Stimulated activated CD4-positive, alpha-beta T cell treated with anti-CD3 and anti-CD28 coated beads, Interleukin-1b, Interleukin-23, amount 100 ng/mL, for 1 hour (primary cell): ENCODE data around the gene HTRA3.
A peak's percentile ranks its signal among the peaks of the same experiment; 100 is the strongest.

Experiments
- DNase-seq, 2 donors: peaks; one replicate each; pipeline ENCODE4 v3.0.0-alpha.2; 2020; ENCODE audit warnings: low read depth in 2 of 2

The HTRA3 gene

GRCh38 chr4:8234715-8235114 lies 34.8 kb upstream of the HTRA3 start:
- no peak for DNase-seq

- DNase-seq: no peak
These were observed 34.3 kb upstream of the HTRA3 start for GRCh38 chr4:8235224-8235623.

- DNase-seq: no peak
These were observed 33.9 kb upstream of the HTRA3 start for GRCh38 chr4:8235686-8236085.

GRCh38 chr4:8236106-8236919 lies 33.2 kb upstream of the HTRA3 start:
- no peak for DNase-seq

GRCh38 chr4:8236920-8237195 lies 32.7 kb upstream of the HTRA3 start:
- no peak for DNase-seq

GRCh38 chr4:8237256-8237989 lies 32.1 kb upstream of the HTRA3 start:
- no peak for DNase-seq

- DNase-seq: no peak
These were observed 31.5 kb upstream of the HTRA3 start for GRCh38 chr4:8238036-8238511.

GRCh38 chr4:8238515-8239053 lies 31.0 kb upstream of the HTRA3 start:
- no peak for DNase-seq

GRCh38 chr4:8239226-8239625 lies 30.3 kb upstream of the HTRA3 start:
- DNase-seq: no peak

- DNase-seq: no peak
These were observed 29.9 kb upstream of the HTRA3 start for GRCh38 chr4:8239661-8240060.

- no peak for DNase-seq
These were observed 29.1 kb upstream of the HTRA3 start for GRCh38 chr4:8240211-8241041.

- no peak for DNase-seq
These were observed 28.3 kb upstream of the HTRA3 start for GRCh38 chr4:8241211-8241779.

- DNase-seq: peak; percentile 57 to 90
These were observed 27.5 kb upstream of the HTRA3 start for GRCh38 chr4:8241895-8242696.

GRCh38 chr4:8242782-8243560 lies 26.6 kb upstream of the HTRA3 start:
- no peak for DNase-seq

GRCh38 chr4:8244001-8244757 lies 25.4 kb upstream of the HTRA3 start:
- no peak for DNase-seq

- no peak for DNase-seq
These were observed 24.6 kb upstream of the HTRA3 start for GRCh38 chr4:8244931-8245460.

- no peak for DNase-seq
These were observed 23.4 kb upstream of the HTRA3 start for GRCh38 chr4:8245884-8246833.
